Measurements from ENCODE around the gene TET2. TPM values are rescaled to one million over a fixed set of nuclear protein-coding genes. Genes with fewer than 3 reads are reported as not detected.

TET2 gene
- total RNA-seq, 1 donor from 2014 or later, result 10.3 TPM

GRCh38 chr4:105112274-105112673 lies 34.4 kb upstream of the TET2 start:
- no peaks in the 10 kb centered on the region for H3K36me3 ChIP-seq (ENCODE audit: control insufficient read depth, insufficient read depth, low read length)
- TF ChIP-seq, protein P1, sequence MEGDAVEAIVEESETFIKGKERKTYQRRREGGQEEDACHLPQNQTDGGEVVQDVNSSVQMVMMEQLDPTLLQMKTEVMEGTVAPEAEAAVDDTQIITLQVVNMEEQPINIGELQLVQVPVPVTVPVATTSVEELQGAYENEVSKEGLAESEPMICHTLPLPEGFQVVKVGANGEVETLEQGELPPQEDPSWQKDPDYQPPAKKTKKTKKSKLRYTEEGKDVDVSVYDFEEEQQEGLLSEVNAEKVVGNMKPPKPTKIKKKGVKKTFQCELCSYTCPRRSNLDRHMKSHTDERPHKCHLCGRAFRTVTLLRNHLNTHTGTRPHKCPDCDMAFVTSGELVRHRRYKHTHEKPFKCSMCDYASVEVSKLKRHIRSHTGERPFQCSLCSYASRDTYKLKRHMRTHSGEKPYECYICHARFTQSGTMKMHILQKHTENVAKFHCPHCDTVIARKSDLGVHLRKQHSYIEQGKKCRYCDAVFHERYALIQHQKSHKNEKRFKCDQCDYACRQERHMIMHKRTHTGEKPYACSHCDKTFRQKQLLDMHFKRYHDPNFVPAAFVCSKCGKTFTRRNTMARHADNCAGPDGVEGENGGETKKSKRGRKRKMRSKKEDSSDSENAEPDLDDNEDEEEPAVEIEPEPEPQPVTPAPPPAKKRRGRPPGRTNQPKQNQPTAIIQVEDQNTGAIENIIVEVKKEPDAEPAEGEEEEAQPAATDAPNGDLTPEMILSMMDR (IDR thresholded peaks at IDR 0.05; ENCODE audit: insufficient read depth, low read length, severe bottlenecking), result no peak
- H3K27me3 ChIP-seq (ENCODE audit: control insufficient read depth, insufficient read depth, low read length), result no peaks in the 10 kb centered on the region
- no peak overlapping the region for H3K4me3 ChIP-seq (ENCODE audit: low read depth, low read length)
- DNase-seq (ENCODE audit: low read depth) (no peak), FAIRE-seq (no peak)

DNA sequence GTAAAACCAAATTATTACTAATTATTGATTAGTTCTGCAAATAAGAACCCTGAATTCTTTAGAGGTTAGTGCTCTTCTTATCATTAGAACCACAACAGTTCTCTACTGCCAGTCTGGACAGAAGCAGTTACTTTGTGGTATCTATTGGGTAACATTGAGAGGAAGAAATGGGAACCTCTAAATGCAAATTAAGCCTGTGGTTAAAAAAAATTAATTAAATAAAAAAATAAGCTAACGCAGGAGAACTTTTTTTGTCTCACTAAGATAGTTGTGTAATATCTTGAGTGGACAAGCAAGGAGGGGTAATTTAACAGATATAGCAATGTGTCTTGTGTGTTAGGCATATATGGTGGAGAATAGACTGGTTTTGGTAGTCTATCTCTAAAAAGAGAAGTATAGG lies 32.9 kb upstream of the TET2 start:
- DNase-seq (ENCODE audit: low read depth) (no peak), FAIRE-seq (no peak)
- Histone ChIP-seq H3K27me3 (ENCODE audit: control insufficient read depth, insufficient read depth, low read length) (no peaks in the 10 kb centered on the region), H3K4me3 (ENCODE audit: low read depth, low read length) (no peak overlapping the region), H3K36me3 (ENCODE audit: control insufficient read depth, insufficient read depth, low read length) (no peaks in the 10 kb centered on the region)
- TF ChIP-seq, protein P1 (IDR thresholded peaks at IDR 0.05; ENCODE audit: insufficient read depth, low read length, severe bottlenecking), result no peak

- FAIRE-seq, result no peak
- H3K27me3 ChIP-seq (ENCODE audit: control insufficient read depth, insufficient read depth, low read length), result no peaks in the 10 kb centered on the region
- no peak overlapping the region for H3K4me3 ChIP-seq (ENCODE audit: low read depth, low read length)
- no peak for DNase-seq (ENCODE audit: low read depth)
- TF ChIP-seq, protein P1 (IDR thresholded peaks at IDR 0.05; ENCODE audit: insufficient read depth, low read length, severe bottlenecking), result no peak
- H3K36me3 ChIP-seq (ENCODE audit: control insufficient read depth, insufficient read depth, low read length), result no peaks in the 10 kb centered on the region
Measured at GRCh38 chr4:105116616-105117319, 29.9 kb upstream of the TET2 start.

GRCh38 chr4:105119356-105119755 lies 27.3 kb upstream of the TET2 start:
- Histone ChIP-seq H3K36me3 (ENCODE audit: control insufficient read depth, insufficient read depth, low read length) (no peaks in the 10 kb centered on the region), H3K4me3 (ENCODE audit: low read depth, low read length) (no peak overlapping the region), H3K27me3 (ENCODE audit: control insufficient read depth, insufficient read depth, low read length) (no peaks in the 10 kb centered on the region)
- DNase-seq (ENCODE audit: low read depth), result no peak
- FAIRE-seq, result peak; percentile 13
- TF ChIP-seq, protein P1 (IDR thresholded peaks at IDR 0.05; ENCODE audit: insufficient read depth, low read length, severe bottlenecking), result no peak

DNA sequence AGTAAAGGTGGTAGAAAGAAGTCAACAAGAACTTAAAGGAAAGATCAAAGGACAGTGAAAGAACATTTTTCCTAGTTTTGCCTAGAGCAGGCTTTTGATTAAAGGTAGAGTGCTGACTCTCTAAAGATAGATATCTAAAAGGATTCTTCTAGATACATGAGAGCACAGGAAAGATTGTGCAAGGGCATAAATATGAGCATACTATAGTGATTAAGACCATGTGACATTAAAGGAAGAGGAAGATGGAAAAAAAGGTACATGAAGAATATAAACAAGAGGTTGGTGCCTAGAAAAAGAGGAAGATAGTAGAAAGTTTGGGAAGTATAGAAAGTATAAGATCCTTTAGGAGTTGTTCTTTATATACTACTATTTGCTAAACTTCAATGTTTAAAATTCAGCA lies 26.1 kb upstream of the TET2 start:
- no peaks in the 10 kb centered on the region for H3K36me3 ChIP-seq (ENCODE audit: control insufficient read depth, insufficient read depth, low read length)
- H3K4me3 ChIP-seq (ENCODE audit: low read depth, low read length), result no peak overlapping the region
- FAIRE-seq, result no peak
- TF ChIP-seq, protein P1 (IDR thresholded peaks at IDR 0.05; ENCODE audit: insufficient read depth, low read length, severe bottlenecking), result no peak
- no peak for DNase-seq (ENCODE audit: low read depth)
- H3K27me3 ChIP-seq (ENCODE audit: control insufficient read depth, insufficient read depth, low read length), result no peaks in the 10 kb centered on the region

DNA sequence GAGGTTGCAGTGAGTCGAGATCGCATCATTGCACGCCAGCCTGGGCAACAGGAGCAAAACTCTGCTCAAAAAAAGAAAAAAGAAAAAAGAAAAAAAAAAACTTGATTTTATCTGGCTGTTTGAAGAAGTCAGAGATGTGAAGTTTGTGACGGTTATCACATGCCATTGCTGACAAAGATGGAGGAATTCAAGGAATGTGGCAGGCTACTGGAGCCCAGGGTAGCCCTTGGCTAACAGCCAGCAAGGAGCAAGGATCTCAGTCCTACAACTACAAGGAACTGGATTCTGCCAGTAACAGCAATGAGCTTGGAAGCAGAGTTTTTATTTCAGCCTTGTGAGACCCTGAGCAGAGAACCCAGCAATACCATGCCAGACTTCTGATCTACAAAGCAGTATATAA lies 24.3 kb upstream of the TET2 start:
- TF ChIP-seq, protein P1 (IDR thresholded peaks at IDR 0.05; ENCODE audit: insufficient read depth, low read length, severe bottlenecking), result no peak
- FAIRE-seq (no peak), DNase-seq (ENCODE audit: low read depth) (no peak)
- Histone ChIP-seq H3K4me3 (ENCODE audit: low read depth, low read length) (no peak overlapping the region), H3K36me3 (ENCODE audit: control insufficient read depth, insufficient read depth, low read length) (no peaks in the 10 kb centered on the region), H3K27me3 (ENCODE audit: control insufficient read depth, insufficient read depth, low read length) (no peaks in the 10 kb centered on the region)
